CD4-positive, alpha-beta T cell treated with Interleukin-4 for 4 hours (primary cell): ENCODE data around the gene PTGIS.
"Not testable (repeated sequence)": the region's sequence is repeated elsewhere in the genome, so short reads cannot be mapped to it uniquely, and the experiment has no call there.

Experiments
- DNase-seq: peaks from one replicate; pipeline ENCODE4 v3.0.0-alpha.2; 2020

Gene PTGIS

DNA sequence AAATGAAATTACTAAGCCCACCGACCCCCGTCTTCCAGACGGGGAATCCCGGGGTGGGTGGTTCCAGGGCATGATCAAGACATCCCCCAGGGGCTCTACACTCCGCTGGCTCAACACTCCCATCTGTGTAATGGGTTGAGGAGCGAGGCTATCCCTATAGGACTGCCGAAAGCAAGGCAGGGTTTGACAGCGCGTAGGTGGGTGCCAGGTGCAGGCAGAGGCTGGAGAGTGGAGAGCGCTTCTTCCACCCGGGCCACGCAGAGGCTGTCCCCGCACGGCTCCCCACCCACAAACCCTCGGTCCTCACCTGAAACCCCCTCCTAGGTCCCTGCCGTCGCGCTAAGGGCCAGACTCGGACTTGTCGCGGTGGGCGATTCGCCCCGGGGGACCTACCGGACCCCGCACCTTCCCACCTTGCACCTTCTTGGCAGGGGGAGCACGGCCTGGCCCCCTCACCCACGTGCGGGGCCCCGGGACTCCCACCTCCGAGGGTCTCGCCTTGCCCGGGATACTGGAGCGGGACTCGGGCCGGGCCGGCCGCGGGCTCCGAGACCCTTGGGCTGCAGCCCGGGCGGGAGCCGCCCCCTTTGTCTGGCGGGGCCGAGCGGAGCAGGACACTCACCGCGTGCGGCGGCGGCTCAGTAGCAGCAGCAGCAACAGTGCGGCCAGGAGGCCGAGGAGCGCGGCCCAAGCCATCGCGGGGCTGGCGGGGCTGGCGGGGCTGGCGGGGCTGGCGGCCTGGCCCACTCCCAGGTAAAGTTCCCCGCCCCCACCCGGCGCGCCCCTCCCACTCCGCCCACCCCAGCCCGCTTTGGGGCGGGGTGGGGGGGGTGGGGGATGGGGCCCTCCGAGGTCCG is at the start of gene PTGIS:
Gene PTGIS (minus strand): TSS at position 717 of the 857 bp plus-strand sequence. CDS start 21 bp downstream, at position 696.
- DNase-seq = no peak

DNA sequence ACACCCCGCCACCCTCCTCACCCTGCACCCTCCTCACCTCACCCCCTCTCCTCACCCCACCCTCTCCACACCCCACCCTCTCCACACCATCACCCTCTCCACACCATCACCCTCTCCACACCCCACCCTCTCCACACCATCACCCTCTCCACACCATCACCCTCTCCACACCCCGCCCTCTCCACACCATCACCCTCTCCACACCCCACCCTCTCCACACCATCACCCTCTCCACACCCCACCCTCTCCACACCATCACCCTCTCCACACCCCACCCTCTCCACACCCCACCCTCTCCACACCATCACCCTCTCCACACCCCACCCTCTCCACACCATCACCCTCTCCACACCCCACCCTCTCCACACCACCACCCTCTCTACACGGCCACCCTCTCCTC is 49.5 kb upstream of the PTGIS start:
- DNase-seq = not testable (repeated sequence)

DNA sequence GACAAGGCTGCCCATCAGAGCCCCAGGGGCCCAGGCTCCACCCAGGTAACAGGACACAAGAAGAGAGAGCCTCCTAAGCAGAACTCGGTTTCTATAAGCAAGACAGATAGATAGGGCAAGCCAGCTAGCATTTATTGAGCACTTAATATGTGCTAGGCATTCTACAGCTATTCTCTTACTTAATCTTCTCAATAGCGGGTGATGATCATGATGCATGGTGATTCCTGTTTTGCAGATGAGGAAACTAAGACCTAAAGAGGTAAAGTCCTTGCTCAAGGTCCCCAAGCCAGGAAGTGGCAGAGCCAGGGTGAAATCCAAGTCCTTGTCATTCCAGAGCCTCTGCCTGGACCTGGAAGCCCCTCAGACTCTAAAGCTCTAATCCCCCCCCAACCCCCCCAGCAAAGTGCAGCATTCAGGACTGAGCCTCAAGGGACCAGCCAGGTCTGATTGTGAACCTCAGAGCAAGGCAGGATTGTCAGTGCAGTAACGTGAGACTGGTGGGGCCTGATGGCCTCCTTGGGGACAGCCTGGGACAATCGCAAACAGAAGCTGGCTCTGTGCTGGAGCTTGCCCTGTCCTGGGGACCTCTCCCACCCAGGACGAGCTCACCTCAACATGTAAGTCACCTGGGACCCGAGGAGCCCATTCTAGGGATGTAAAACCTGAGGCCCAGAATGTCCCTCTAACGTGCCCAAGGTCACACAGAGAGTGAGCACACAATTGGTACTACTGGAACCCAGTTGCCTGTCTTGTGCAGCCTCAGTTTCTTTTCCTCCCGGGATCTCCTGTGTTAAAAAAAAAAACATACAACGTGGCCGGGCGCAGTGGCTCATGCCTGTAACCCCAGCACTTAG is 48.4 kb upstream of the PTGIS start:
- DNase-seq = no peak

DNA sequence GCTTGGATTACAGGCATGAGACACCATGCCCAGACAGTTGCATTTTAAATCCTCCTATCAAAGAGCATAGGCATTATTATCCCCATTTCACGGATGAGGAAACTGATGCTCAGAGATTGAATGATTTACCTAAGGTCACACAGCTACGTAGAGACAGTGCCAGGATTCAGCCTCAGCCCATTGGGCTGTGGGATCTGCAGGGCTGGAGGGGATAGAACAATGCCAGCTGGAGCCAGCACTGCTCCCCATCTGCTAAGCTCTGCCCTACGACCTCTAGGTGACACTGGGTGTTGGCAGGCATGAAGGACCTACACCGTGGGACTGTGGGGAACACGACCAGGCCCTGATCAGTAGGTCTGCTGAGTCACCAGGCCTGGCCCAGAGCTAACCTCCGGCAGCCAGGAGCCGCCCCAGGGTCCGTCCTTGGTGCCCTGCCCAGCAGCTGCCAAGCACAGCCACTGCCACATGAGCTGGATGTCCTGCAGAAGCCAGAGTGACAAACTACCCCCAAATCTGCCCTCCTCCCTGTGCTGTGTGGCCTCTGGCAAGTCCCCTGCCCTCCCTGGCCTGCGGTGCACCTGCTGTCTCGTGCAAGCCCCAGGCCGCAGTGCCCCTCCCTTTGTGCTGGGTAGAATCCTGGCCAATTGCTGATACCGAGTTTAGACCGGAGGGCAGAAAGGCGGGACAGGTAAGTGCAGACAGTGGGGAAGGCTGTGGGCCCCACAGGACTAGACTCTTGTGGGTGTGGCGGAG is 47.6 kb upstream of the PTGIS start:
- DNase-seq = no peak

DNA sequence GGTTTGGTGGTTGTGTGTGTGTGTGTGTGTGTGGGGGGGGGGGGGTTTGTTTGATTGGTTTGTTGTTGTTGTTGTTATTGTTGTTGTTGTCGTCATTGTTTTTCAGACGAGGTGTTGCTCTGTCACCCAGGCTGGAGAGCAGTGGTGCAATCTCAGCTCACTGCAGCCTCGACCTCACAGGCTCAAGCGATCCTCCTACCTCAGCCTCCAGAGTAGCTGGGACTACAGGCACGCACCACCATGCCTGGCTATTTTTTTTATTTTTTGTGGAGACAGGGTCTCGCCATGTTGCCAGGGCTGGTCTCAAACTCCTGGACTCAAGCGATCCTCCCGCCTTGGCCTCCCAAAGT is 47.1 kb upstream of the PTGIS start:
- DNase-seq = not testable (repeated sequence)

DNA sequence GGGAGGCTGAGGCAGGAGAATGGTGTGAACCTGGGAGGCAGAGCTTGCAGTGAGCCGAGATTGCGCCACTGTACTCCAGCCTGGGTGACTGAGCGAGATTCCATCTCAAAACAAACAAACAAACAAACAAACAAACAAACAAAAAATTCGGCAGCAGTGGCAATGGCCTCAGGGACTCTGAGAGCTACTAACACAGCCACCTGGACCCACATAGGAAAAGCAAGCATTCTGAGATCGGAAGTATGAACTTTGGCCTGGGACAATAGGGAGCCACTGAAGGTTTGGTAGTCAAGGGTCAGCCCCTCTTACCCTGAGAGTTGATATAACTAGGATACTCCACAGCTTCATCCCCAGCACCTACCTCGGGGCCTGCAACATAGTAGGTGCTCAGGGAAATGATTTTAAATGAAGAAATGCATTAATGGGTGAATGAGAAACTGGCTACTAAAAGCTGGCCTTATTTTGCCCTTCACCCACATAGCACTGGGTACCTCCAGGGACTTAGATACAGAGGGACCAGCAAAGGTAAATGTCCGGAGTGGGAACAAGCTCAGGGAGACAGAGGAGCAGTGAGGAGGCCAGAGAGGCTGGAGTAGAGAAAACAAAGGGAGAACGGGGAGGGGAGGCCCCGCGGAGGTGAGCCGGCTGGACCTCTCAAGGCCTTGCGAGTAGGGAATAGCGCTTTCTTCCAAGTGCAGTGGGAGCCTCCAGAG is 46.6 kb upstream of the PTGIS start:
- DNase-seq = no peak

DNA sequence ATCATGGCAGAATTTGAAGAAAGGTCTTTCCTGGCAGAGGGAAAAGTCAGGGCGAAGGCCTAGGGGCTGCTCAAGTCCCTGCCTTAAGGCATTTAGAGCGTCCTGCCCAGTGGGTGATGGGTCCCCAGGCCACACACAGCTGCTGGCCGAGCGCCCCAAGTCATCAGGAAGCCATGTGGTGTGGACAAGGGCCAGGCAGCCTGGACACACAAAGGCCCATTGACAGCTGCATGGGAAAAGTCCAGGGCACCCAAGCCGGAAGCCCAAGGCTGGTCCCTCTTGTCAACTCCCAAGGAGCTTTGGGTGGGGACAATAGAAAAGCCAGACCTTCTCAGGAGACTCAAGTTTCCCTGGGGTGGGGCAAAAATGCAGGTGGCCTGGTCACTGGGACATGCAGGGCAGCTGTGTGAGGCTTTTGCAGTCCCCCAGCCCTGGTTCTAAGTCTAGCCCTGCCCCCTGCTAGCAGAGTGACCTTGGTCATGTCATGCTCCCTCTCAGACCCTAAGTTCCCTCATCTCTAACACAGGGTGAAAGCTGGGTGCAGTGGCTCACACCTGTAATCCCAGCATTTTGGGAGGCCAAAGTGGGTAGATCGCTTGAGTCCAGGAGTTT is 44.3 kb upstream of the PTGIS start:
- no peak for DNase-seq

DNA sequence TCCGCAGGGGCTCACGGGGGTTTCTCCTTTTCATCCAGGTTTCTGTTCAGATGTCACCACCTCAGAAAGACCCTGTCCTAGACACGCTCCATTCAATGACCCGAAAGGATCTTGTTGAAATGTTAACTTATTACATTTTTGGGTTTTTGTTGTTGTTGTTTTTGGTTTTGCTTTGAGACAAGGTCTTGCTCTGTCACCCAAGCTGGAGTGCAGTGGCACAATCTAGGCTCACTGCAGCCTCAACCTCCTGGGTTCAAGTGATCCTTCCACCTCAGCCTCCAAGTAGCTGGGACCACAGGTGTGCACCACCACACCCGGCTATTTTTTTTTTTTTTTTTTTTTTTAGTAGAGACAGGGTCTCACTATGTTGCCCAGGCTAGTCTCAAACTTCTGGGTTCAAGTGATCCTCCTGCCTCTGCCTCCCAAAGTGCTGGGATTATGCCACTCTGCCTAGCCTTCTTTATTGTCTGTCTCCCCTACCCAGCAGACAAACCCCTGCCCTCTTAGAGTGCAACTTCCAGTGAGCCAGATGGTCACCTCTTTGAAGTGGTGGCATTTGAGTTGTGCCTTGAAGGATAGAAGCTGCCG is 43.7 kb upstream of the PTGIS start:
- not testable (repeated sequence) for DNase-seq

DNA sequence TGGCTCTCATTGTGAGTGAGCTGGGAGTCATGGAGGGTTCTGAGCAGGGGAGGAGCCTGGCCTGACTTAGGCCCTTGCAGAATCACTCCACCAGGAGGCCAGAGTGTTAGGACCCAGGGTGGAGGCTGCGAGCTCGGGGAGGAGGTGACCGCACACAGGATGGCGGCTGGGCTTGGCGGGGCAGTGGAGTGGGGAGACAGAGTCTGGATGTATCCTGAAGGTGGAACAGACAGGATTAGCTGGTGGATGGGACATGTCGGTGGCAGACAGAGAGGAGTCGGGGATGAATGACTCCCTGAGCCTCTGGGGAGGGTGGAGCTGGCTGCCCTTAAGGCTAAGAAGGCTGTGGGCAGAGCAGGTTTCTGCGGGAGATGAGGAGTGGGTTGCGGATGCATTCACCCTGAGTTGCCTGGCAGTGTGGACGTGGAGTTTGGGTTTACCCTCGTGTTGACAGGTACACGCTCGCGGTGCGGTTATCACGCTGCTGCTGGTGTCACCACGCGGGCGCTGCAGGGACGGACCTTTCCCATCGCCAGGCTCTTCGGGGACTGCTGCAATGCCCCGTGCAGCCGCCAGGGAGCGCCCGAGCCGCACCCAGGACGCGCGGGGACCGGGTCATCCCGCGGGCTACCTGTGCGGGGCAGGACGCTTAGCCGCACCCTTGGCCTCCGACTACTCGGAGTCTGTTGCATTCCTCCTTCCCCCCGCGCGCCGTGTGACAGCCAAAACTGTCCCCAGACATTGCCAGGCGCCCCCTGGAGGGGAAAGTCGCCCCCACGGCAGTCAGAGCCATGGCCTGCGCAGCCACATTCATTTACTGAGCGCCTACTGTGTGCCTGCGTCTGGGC is 43.0 kb upstream of the PTGIS start:
- DNase-seq = peak; percentile 67

DNA sequence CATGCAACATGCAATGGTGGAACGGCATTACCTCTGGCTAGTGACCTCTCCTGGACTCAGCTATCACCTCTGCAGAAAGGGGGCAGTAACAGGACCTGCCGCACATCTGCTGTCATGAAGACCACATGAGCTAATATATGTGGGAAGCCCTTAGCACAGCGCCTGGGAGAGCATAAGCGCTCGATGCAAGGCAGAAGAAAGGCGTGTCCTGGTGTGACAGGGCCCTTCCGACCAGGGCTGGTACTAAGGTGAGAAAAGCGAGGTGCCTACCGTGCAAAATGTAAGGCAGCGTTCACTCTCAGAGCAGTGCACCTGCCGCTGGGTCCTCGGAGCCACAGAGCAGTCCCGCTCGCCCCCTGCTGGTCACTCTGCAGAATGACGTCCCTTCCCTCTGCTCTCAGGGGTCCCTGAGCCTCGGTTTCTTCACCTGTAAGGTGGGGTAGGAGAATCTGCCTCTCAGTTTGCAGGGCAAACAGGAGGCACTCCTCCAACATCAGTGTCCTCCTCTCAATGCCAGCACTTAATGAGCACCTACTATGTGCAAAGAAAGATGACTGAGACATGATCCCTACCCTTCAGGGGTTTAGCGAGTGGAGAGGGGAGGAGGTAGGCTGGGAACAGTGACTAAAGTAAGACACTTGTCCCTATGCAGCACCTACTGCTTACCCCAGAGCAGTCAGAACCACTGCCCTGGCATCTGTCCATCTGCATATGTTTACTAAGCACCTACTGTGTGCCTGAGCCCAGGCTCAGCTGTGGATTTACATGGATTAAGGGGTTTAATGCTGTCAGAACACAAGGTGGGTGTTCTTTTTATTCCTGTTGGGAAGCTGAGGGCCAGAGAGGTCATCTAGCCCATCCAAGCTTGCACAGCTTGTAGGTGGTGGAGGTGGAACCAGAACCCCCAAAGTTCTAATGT is 41.1 kb upstream of the PTGIS start:
- DNase-seq = peak; percentile 74

DNA sequence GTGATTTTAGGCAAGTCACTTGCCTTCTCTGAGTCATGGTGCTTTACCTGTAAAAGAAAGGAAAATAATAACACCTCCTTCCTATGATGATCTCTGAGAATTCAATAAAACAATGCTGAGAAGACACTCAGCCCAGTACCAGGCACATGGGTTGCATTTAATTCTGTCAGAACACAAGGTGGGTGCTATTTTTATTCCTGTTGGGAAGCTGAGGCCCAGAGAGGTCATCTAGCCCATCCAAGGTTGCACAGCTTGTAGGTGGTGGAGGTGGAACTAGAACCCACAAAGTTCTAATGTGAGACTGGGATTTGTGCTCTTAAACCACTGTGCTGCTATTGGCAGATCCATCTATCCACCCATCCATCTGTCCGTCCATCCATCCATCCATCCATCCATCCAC is 39.6 kb upstream of the PTGIS start:
- no peak for DNase-seq

DNA sequence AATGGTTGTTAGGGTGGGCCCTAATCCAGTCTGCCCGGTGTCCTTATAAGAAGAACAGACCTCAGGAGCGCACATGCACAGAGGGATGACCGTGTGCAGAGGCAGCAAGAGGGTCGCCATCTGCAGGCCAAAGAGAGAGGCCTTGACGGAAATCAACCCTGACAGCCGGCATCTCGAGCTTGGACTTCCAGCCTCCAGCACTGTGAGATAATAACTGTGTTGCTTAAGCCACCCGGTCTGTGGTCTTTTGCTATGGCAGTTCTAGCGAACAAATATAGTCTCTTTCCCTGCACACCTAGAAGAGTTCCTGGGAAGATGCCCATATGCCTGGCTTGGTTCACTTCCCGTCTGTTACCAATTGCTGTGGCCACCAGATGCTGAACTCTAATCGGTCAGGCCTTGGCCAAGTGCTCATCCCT is 35.3 kb upstream of the PTGIS start:
- no peak for DNase-seq

DNA sequence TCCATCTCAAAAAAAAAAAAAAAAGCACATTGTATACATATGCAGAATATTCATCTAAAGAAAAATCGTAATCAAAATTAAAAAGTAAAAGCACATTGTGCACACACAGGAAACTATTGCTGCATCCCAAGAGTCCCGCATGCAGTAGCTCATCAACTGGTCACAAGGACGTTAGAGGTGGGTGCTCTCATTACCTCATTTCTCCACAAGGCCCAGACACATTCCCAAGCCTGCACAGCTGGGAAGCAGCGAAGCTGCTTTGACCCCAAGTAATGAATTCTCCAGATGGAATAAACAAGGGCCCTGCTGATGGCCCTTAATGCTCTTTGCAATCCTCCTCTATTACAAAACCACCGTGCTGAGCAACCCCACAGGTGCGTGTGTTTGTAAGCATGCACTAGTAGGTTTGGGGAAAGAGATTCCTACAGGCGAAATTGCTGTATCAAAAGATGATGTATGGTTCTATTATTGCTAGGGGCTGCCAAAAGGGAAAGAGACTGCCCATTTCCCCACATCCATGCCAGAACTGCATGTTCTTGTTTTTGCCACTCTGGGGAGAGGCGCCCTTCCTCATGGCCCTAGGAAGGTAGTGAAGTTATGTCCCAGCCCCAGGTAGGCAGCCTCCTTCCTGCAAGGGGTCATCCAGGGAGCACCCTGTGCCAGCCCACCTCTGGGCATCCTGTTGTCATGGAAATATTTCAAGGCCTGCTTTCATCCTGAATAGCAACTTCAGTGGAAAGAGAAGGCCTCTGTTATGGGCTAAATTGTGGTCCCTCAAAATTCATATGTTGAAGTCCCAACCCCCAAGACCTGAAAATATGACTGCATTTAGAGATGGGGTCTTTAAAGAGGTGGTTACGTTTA is 34.6 kb upstream of the PTGIS start:
- no peak for DNase-seq

DNA sequence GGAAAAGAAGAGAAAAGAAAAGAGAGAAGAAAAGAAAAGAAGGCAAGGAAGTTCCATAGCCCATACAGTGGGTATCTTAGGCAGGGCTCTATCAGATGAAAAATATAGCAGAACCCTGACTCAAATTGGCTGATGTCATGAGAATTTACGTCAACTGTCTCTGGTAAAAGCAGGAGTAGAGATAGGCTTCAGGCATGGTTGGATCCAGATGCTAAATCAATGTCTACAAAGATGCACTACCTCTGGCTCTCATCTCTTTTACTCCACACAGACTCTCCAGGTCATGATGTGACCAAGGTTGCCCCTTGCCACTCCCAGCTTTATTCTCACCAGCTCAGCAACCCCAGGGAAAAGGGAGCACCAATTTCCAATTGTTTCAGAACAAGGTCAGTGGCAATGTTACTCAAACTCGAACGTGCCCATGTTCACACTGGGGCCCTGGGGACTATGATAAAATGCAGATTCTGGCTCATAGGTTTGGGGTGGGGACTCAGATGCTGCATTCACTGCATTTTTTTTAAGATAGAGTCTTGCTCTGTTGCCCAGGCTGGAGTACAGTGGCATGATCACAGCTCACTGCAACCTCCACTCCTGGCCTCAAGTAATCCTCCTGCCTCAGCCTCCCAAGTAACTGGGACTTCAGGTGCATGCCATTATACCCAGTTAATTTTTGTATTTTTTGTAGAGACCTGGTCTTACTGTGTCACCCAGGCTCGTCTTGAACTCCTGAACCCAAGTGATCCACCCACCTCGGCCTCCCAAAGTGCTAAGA is 33.4 kb upstream of the PTGIS start:
- DNase-seq = no peak

DNA sequence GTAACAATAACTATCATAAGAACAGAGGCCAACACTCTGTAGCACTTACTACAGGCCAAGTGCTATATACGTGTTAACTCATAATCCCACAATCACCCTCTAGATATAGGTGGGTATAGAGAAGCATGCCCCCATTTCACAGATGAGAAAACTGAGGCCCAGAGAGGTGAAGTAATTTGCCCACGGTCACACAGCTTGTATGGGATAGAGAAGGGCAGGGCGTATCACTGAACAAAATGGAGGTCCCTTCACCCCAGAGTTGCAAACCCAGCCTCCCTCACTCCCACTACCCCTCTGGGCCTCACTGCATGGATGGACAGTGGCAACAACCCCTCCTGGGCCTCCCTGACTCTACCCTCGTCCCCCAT is 31.8 kb upstream of the PTGIS start:
- no peak for DNase-seq

DNA sequence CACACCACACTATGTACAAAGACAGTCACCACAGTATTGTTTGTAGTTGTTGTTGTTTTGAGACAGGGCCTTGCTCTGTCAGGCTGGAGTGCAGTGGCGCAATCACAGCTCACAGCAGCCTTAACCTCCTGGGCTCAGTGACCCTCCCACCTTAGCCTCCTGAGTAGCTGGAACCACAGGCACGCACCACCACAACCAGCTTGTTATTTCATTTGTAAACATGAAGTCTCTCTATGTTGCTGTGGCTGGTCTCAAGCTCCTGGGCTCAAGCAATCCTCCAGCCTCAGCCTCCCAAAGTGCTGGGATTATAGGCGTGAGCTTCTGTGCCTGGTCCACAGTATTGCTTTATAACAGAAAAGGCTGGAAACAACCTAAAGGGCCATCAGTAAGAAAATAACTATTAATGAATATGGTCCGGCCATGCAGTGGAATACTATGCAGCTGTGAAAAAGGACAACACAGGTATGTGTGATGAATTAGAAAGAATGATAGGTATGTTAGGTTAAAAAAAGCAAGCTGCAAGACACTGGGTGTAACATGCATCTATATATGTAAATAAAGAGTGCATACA is 30.0 kb upstream of the PTGIS start:
- DNase-seq = no peak

DNA sequence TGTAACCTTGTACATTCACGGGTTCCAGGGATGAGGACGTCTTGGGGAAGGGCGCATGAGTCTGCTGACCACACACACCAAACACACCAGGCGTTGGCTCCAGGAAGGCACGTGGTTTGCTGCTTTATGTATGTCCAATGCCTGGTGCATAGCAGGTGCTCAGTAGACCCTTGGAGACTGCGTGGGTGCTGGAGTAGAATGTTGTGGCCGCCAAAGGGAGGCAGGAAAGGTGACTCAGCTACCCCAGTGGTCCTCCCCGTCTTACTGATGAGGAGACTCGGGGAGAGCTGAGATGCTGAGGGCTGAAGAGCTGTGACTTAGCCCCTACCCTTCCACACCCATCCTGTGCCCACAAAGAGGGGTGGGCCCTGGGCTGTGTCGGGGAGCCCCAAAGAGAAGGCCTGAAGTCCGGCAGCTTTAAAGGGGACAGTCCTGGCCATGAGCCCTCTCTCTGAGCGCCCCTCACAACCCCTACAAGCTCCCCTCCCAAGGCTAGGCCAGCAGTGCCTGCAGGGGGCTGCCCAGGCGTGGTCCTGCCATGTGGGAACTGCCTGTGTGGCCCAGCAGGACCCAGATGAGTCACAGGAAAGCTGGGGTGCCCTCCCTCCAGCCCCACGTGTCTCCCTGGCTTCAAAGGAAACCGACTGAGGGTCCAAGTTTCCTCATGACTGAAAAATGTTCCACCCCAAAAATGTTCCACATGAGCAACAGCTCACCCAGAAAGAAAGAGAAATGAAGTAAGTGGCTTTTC is 28.0 kb upstream of the PTGIS start:
- peak; percentile 66 for DNase-seq
